Mammary epithelial cell (primary cell): ENCODE results near the gene NUTM1.

Source experiments
- EZH2 ChIP-seq: IDR thresholded peaks from 2 replicates; pipeline ENCODE4 v1.6.1; 2012; ENCODE audit warnings: low read length, inconsistent platforms, borderline replicate concordance
- TF ChIP-seq, protein P1 (sequence below), 2 donors: IDR thresholded peaks in 1 of 2; conservative IDR thresholded peaks in 1 of 2; 2 replicates each; pipeline ENCODE4 v1.5.1; 2011 to 2012; ENCODE audit warnings: inconsistent platforms in 2 of 2, low read length in 2 of 2, mild to moderate bottlenecking in 2 of 2, control low read depth in 1 of 2, low read depth in 1 of 2; ENCODE audit not compliant: insufficient read depth in 1 of 2; ENCODE audit errors: extremely low read depth in 1 of 2

DNA sequence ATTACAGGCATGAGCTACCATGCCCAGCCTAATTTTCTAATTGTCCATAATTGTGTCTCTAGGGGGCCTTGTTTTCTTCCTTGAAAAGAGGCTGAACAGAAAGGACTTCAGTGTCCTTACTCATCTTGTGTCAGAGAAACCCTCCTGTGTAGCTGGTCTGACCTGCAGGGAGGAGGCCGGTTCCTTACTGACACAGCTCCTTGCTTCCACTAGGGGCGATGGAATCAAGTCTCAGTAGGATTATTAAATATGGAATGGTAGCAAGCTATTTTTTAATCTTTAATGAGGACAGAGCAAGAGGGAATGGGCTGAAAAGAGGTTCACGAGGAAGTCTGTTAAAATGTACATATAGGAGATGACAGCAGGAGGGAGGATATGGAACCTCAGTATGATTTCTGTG, 15.3 kb downstream of the NUTM1 start:
- TF ChIP-seq, protein P1, sequence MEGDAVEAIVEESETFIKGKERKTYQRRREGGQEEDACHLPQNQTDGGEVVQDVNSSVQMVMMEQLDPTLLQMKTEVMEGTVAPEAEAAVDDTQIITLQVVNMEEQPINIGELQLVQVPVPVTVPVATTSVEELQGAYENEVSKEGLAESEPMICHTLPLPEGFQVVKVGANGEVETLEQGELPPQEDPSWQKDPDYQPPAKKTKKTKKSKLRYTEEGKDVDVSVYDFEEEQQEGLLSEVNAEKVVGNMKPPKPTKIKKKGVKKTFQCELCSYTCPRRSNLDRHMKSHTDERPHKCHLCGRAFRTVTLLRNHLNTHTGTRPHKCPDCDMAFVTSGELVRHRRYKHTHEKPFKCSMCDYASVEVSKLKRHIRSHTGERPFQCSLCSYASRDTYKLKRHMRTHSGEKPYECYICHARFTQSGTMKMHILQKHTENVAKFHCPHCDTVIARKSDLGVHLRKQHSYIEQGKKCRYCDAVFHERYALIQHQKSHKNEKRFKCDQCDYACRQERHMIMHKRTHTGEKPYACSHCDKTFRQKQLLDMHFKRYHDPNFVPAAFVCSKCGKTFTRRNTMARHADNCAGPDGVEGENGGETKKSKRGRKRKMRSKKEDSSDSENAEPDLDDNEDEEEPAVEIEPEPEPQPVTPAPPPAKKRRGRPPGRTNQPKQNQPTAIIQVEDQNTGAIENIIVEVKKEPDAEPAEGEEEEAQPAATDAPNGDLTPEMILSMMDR (conservative IDR thresholded peaks at IDR 0.05 in 1 of 2, IDR thresholded peaks at IDR 0.05 in 1 of 2; ENCODE audit: extremely low read depth in 1 of 2, insufficient read depth in 1 of 2, low read depth in 1 of 2, low read length in 2 of 2): peak; percentile 35 to 36
- no peak for TF ChIP-seq EZH2
